IMR-90 (cell line): Measurements from ENCODE around the gene SMC1A.

Experiments
- BHLHE40 ChIP-seq: fragments of 150-350 bp; IDR thresholded peaks from 2 replicates; pipeline ENCODE4 v1.6.1; 2016; ENCODE audit warnings: mild to moderate bottlenecking, low read depth, low read length
- MXI1 ChIP-seq: IDR thresholded peaks from 2 replicates; pipeline ENCODE4 v1.6.1; 2012; ENCODE audit warnings: low read depth, mild to moderate bottlenecking, low read length, moderate library complexity, borderline replicate concordance
- POLR2A ChIP-seq: IDR thresholded peaks from 2 replicates; pipeline ENCODE4 v1.6.1; 2012; ENCODE audit warnings: mild to moderate bottlenecking, low read depth, low read length
- RFX5 ChIP-seq: IDR thresholded peaks from 2 replicates; pipeline ENCODE4 v1.8.0; 2012; ENCODE audit warnings: low read depth, mild to moderate bottlenecking, low read length, moderate library complexity
- SMC3 ChIP-seq: fragments of 150-350 bp; IDR thresholded peaks from 2 replicates; pipeline ENCODE4 v1.6.1; 2016; ENCODE audit warnings: low read depth, mild to moderate bottlenecking, antibody characterized with exemption, low read length, moderate library complexity
- TF ChIP-seq, protein P1 (sequence below): conservative IDR thresholded peaks from 2 replicates; pipeline ENCODE4 v1.5.1; 2012; ENCODE audit warnings: mild to moderate bottlenecking, low read depth, low read length, improper control_type of control experiment

DNA sequence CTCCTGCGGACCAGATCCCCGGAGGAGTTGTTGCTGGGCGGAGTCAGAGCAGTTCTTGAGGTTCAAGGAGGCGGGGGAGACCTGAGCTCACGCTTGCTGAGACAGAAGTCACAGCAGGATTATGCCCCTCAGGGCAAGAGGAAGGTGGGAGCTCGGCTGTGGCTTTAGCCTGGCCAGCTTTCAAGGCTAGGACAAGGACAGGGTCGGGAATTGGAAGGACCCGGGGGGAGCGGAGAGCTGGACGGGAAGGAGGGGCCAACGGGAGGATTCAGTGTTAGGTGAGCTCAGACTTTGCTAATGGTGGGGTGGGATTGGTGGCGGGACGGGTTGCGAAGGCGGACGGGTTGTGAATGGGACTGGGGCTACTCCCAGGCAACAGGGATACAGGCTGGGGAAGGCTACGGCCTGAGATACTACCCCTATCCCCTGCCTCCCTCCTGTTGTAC is 430 bp upstream of the SMC1A start, which contains the start of gene RIBC1:
- TF ChIP-seq, protein P1, sequence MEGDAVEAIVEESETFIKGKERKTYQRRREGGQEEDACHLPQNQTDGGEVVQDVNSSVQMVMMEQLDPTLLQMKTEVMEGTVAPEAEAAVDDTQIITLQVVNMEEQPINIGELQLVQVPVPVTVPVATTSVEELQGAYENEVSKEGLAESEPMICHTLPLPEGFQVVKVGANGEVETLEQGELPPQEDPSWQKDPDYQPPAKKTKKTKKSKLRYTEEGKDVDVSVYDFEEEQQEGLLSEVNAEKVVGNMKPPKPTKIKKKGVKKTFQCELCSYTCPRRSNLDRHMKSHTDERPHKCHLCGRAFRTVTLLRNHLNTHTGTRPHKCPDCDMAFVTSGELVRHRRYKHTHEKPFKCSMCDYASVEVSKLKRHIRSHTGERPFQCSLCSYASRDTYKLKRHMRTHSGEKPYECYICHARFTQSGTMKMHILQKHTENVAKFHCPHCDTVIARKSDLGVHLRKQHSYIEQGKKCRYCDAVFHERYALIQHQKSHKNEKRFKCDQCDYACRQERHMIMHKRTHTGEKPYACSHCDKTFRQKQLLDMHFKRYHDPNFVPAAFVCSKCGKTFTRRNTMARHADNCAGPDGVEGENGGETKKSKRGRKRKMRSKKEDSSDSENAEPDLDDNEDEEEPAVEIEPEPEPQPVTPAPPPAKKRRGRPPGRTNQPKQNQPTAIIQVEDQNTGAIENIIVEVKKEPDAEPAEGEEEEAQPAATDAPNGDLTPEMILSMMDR, result no peak
- TF ChIP-seq RFX5 (peak; percentile 66; the same call in 1 of the 2 replicates), POLR2A (no peak), BHLHE40 (no peak), SMC3 (no peak), MXI1 (no peak)
